Head of caudate nucleus (tissue), 42 donors: ENCODE data around the gene RGS1.

ENCODE experiments used
- DNase-seq, 42 donors: peaks; one replicate each; pipeline versions ENCODE4 v3.0.0 to v3.0.0-alpha.2; 2020 to 2021; ENCODE audit warnings: mixed read lengths in 7 of 42
- intact Hi-C: fragments of 100-400 bp; cut with DNase I; formaldehyde crosslinking; loops from one replicate; pipeline ENCODE4 v1.15.0; 2022

RGS1 gene

GRCh38 chr1:192578144-192578909, 2.8 kb downstream of the RGS1 start:
- DNase-seq, result no peak
- intact Hi-C loops, result no loop called here

DNA sequence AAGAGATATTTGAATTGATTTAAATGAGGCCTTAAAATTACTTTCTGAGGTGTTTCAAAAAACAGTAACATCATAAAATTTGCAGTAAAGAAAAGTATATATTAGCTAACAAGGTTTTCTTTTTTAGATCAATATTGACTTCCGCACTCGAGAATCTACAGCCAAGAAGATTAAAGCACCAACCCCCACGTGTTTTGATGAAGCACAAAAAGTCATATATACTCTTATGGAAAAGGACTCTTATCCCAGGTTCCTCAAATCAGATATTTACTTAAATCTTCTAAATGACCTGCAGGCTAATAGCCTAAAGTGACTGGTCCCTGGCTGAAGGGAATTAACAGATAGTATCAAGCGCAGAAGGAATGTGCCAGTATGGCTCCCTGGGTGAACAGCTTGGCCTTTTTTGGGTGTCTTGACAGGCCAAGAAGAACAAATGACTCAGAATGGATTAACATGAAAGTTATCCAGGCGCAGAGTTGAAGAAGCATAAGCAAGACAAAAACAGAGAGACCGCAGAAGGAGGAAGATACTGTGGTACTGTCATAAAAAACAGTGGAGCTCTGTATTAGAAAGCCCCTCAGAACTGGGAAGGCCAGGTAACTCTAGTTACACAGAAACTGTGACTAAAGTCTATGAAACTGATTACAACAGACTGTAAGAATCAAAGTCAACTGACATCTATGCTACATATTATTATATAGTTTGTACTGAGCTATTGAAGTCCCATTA, 3.6 kb downstream of the RGS1 start:
- DNase-seq, result no peak
- intact Hi-C loops, result no loop called here

- peak in 1 of 42 donors; percentile 16 for DNase-seq
- intact Hi-C loops, result no loop called here
These were observed 4.9 kb downstream of the RGS1 start for GRCh38 chr1:192580351-192580962.

DNA sequence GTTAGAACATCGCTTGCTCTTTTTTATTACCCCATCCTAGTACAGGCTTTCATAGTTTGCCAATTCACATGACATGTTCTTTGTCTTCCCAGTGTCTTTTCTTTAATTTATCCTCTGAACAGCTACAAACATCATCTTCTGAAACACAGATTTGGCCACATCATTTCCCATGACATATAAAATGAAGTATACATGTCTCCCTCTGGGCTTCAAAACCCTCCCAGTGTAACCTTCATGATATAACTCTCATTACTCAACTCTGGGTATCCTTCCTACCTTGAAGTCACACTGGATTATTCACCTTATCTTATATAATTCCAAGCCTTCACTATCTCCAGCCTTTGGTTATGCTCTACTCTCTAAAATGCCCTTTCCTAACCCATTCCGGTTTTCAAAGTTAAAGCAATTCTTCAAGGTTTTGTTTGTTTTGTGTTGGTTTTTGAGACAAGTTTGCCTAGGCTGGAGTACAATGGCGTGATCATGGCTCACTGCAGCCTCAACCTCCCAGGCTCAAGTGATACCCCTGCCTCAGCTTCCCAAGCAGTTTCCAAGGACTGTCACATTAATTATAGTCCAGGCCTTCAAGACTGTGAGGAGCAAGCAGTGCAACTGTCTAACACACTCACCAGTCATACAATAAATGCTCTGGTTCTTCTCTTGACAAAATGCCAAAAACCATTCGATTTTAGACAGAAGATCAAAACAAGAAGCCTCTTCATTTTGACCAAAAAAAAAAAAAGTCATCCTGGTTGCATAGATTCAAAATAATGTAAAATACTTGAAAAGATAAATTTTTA, 5.8 kb downstream of the RGS1 start:
- DNase-seq, result no peak
- intact Hi-C loops, result no loop called here

DNA sequence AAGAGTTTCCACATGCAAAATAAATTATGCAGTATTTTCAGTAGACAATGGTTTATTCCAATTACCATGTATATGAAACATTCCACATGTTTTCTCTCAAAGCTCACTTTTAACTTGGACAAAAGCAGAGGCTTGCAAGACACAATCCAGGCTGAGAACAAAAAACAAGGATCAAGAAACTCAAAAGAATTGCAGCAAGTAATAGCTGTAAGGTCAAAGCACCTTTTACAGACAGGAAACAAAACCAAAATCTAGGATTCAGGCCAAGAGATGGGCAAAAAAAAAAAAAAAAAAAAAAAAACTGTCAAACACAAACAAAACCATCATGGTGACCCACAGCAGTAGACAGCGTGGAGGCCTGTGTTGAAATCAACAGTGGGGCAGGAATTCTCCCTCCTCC, 9.3 kb downstream of the RGS1 start:
- intact Hi-C loops, result no loop called here
- no peak for DNase-seq

- intact Hi-C loops, result no loop called here
- DNase-seq, result no peak
These were observed 12.1 kb downstream of the RGS1 start for GRCh38 chr1:192587386-192588266.

- no peak for DNase-seq
- intact Hi-C loops, result no loop called here
These were observed 13.0 kb downstream of the RGS1 start for GRCh38 chr1:192588546-192588945.

DNA sequence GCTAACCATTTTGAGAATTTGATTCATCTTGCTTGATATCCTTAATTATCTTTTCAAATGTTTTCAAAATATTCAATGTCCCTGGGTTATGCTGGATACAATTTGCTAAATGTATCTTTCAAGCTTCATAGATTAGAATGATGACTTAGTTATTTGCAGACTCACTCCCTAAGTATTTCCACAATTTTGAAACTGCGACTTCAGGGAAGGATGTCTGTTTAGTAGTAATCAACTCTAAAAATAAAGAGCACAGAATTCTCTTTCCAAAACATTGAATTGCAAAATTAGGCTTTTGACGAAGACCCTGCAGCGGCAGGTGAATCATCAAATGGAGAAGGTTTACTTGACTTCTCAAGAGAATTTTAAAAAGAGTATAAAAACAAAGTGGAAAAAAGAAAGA, 14.2 kb downstream of the RGS1 start:
- DNase-seq, result no peak
- intact Hi-C loops, result no loop called here

DNA sequence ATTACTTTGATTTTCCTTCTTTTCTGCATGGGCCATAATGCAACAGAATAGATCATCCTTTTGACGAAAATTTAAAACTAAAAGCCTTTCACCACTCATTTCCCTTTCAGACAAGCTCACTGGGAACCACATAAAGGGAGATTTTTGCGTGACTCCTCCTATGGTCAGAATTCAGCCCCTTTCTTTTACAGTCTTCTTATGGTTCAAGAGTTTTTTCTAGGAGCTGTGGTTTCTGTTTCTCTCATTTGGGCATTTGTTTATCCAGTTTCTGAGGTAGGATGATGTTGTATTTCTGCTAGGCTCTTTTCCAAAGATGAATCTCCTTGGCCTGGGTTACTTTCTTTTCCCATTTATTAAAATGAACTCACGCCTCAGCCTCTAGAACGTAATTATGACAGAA, 16.9 kb downstream of the RGS1 start:
- no peak for DNase-seq
- intact Hi-C loops, result no loop called here

DNA sequence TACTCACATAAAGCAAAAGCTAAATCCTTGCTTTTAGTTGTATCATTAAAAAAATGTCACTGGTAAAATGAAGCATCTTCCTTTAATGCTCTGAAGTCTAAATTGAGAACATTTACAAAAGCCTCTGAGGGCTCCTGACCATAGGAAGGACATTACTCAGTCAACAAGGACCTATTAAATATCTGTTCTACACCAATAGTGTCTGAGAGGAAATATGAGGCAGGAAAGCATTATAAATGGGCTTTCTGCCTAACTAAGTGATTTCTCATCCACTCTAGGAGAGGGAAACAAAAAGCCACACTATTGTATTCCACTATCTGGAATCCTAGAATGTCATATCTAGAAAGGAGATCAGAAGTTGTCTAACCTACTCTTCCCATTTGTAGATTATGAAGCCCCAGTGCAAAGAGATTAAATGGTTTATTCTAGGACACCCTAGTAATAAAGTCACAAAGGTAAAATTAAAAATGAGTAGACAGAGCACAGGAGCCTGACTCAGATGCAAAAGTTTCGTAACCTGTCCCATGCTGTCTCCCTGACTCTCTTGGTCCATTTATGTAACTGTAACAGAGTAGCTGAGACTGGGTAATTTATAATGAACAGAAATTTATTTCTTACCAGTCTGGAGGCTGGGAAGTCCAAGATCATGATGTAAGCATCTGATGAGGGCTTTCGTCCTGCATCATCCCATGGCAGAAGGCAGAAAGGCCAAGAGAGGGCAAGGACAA, 17.6 kb downstream of the RGS1 start:
- DNase-seq, result no peak
- intact Hi-C loops, result no loop called here

DNA sequence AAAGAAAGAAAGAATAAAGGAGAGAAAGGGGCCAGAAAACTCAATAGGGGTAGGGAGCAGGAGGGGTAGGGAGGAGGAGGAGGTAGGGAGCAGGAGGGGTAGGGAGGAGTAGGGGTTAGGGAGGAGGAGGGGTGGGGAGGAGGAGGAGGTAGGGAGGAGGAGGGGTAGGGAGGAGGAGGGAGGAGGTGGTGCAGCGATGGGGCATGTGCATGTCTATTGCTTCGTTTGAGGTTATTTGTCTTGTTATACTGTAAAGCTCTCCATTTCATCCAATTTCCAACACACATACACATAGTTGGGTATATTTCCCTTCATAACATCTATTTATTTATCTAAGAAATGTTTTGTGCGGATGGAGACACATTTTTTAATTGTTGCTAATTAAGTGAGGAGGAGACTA, 19.7 kb downstream of the RGS1 start:
- intact Hi-C loops, result no loop called here
- no peak for DNase-seq

GRCh38 chr1:192598589-192598988, 23.0 kb downstream of the RGS1 start:
- intact Hi-C loops, result no loop called here
- DNase-seq, result no peak

DNA sequence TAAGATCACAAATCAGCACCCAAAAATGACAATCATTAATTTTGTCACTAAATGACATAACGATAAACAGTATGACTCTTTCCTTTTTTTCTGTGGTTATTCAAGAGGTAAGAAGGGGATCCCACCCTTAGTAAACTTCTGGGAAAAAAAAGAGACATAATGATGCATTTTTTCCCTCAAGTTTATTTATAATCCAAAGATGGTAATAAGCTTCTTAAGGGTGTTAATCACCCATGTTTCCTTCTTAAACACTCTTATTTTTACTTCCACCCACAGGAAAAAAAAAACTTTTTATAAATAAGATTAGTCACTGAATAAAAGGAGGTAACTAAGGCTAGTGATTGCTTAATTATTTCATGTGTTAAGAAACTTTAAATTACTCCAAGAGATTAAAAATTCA, 24.7 kb downstream of the RGS1 start:
- intact Hi-C loops, result loop anchor here (10.0 kb wide), 1 partner anchor 125 kb away; no protein-coding TSS in a partner anchor
- no peak for DNase-seq

GRCh38 chr1:192601143-192601542, 25.6 kb downstream of the RGS1 start:
- intact Hi-C loops, result loop anchor here (10.0 kb wide), 1 partner anchor 126 kb away; no protein-coding TSS in a partner anchor
- no peak for DNase-seq

- intact Hi-C loops, result loop anchor here (10.0 kb wide), 1 partner anchor 127 kb away; no protein-coding TSS in a partner anchor
- DNase-seq, result no peak
These were observed 26.0 kb downstream of the RGS1 start for GRCh38 chr1:192601567-192601966.

DNA sequence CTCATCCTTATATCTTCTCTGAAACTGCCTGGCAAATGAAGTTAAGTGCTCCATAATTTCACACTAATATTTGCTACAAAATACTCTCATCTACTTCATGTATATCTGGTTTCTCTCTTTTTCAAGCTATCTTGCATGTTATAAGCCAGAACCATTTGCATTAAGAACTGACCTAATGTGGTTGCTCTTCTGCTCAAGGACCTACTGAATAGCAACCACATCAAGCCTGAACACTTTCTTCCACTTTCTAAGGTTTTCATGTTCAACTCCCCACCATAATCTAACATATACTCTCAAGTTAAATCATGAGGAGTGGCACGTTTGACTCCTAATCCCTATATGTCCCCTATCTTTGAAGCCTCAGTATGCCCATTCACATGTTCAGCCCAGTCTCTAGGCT, 27.2 kb downstream of the RGS1 start:
- no peak for DNase-seq
- intact Hi-C loops, result loop anchor here (10.0 kb wide), 1 partner anchor 128 kb away; no protein-coding TSS in a partner anchor

DNA sequence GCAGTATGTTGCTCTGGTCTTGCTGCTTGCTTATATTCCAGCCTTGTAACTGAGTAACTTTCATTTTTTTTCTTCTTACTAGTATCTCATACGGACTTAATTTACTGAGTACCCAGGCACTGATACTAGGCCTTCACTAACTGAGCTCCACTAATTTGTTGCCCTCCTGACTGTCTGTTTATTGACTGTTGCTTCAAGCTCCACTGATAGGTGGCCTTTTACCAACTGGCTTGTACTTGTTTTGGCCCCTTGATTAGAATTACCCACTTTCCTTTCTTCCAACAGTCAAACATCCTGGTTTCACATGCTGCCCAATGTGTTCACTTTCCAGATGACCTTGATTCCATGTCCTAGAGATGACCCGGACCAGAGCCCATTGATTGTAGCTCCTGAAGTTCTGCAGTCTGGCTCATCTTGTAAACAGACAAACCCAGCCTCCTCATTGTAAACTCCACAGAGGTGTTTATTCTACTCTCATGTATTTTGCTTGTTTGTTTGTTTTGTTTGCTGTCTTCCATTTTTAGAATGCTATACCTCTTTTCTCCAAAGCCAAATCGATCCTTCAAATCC, 27.7 kb downstream of the RGS1 start:
- no peak for DNase-seq
- intact Hi-C loops, result loop anchor here (10.0 kb wide), 1 partner anchor 129 kb away; no protein-coding TSS in a partner anchor
